Heart left ventricle (tissue), 16 donors: ENCODE results near the gene ARHGAP30. TPM values are rescaled to one million over a fixed set of nuclear protein-coding genes. Genes with fewer than 3 reads are reported as not detected.

Experiments used
- ATAC-seq, 4 donors: fragments of 200-7000 bp; cut with Tn5 transposase; one replicate each; pipeline ENCODE4 v1.9.1; 2020 to 2022; ENCODE audit warnings: moderate library complexity in 4 of 4, mild to moderate bottlenecking in 3 of 4, moderate number of reproducible peaks in 1 of 4
- DNase-seq, 5 donors: peaks; one replicate each; pipeline ENCODE4 v3.0.0-alpha.2; 2020
- H3K27ac ChIP-seq, 12 donors: fragments of 200-600 bp; sonication (generic) in 4 of 12; one replicate each; pipeline versions ENCODE4 v1.5.0 to v1.8.0; 2016 to 2022; ENCODE audit warnings: mild to moderate bottlenecking in 2 of 12
- H3K27me3 ChIP-seq, 9 donors: fragments of 200-600 bp; sonication (generic) in 2 of 9; one replicate each; pipeline versions ENCODE4 v1.5.1 to v1.8.0; 2016 to 2022; ENCODE audit warnings: mild to moderate bottlenecking in 3 of 9
- H3K36me3 ChIP-seq, 9 donors: fragments of 200-600 bp; sonication (generic) in 2 of 9; one replicate each; pipeline versions ENCODE4 v1.5.0 to v1.8.0; 2018 to 2022; ENCODE audit warnings: mild to moderate bottlenecking in 2 of 9
- H3K4me1 ChIP-seq, 12 donors: fragments of 200-600 bp; sonication (generic) in 4 of 12; one replicate each; pipeline versions ENCODE4 v1.5.0 to v1.8.0; 2016 to 2022; ENCODE audit warnings: mild to moderate bottlenecking in 3 of 12
- H3K4me3 ChIP-seq, 12 donors: fragments of 200-600 bp; sonication (generic) in 4 of 12; one replicate each; pipeline versions ENCODE4 v1.5.0 to v1.8.0; 2017 to 2022; ENCODE audit warnings: mild to moderate bottlenecking in 9 of 12, moderate library complexity in 4 of 12
- H3K9me3 ChIP-seq, 12 donors: fragments of 200-600 bp; sonication (generic) in 4 of 12; one replicate each; pipeline versions ENCODE4 v1.5.0 to v1.8.0; 2016 to 2022; ENCODE audit warnings: mild to moderate bottlenecking in 1 of 12
- CTCF ChIP-seq, 12 donors: fragments of 200-600 bp; sonication (generic) in 4 of 12; IDR thresholded peaks; one replicate each; pipeline versions ENCODE4 v1.5.0 to v1.8.0; 2018 to 2022; ENCODE audit warnings: antibody characterized with exemption in 12 of 12, mild to moderate bottlenecking in 5 of 12
- POLR2A ChIP-seq, 2 donors: fragments of 450-650 bp; IDR thresholded peaks; one replicate each; pipeline ENCODE4 v1.6.1; 2017; ENCODE audit warnings: antibody characterized with exemption in 2 of 2, mild to moderate bottlenecking in 2 of 2, moderate library complexity in 2 of 2
- WGBS, 4 donors: extraction: QIAGEN DNeasy Blood & Tissue Kit in 2 of 4; methylation state at CpG; one replicate each; pipeline versions ENCODE4 v1.1.5 to v1.1.7; 2013 to 2018; 5-methylcytosine and 5-hydroxymethylcytosine counted together
- intact Hi-C, 10 donors: fragments of 100-400 bp; cut with DNase I; formaldehyde crosslinking; loops; one replicate each; pipeline versions ENCODE4 v1.11.1 to v1.14.2; 2022
- polyA plus RNA-seq, 2 donors: library from polyadenylated mRNA; stranded (reverse); fragments of 200-250 nt; gene quantifications; one replicate each; pipeline ENCODE4 v1.2.3, GENCODE V29; 2013
- total RNA-seq, 9 donors: library from RNA; depleted of rRNA in 2 of 9; stranded (reverse); fragments of >200 nt in 2 of 9; fragmentation: NEBNext Ultra II Directional in 3 of 9; extraction: Animal tissue kit (Norgen Biotek cat#: 25700) in 3 of 9; gene quantifications; one replicate each; pipeline versions ENCODE4 v1.1.0 to v1.2.4, GENCODE V29; 2016 to 2023
- donor health status: ischemic (EF 13 %, LVEDD 7.1; RV severe dilation, severe dysfunction).
- donor health status: healthy with polysubstance abuse.
- donor health status: DM: no; HTN: yes; CAD: no.
- donor health status: DM: no; HTN: no; CAD: no.
- donor health status: ischemic (EF 25% LVEDD 6.9; RV normal size, moderate dysfunction).
- donor health status: ischemic (EF 25% LVEDD 5.7; RV mildly dilated, moderate dysfunction).
- donor health status: healthy.
- donor health status: DM: yes; HTN: yes; CAD: no.
- donor health status: ischemic (EF 35%, LVEDD 5.7; RV mildly dilated, moderate dysfunction).
- donor health status: nonischemic (EF 11% LVEDD 7.7; RV severe dilation, severe dysfunction).
- donor health status: DM: yes; HTN: yes; CAD: no.
- donor health status: PGD.
- donor health status: ischemic (EF 29% LVEDD 5.4; RV normal size, mild dysfunction).
- donor health status: nonischemic (EF 23%, LVEDD 6.1; RV moderate dilation, normal function).

Gene ARHGAP30
- total and polyA plus RNA-seq, 11 donors: 1.3 to 32.2 (median 2.1) TPM

GRCh38 chr1:161046605-161047228 is 23.0 kb downstream of the ARHGAP30 start:
- no peak for TF ChIP-seq CTCF (IDR thresholded peaks at IDR 0.05)
- TF ChIP-seq POLR2A (IDR thresholded peaks at IDR 0.05): no peak
- peaks cover 0 to 54% (median 16%) of the 10 kb centered on the region in 9 donors for H3K36me3 ChIP-seq
- WGBS, 4 donors: 71 to 77% (median 73%) methylated on average over 2 of the region's 2 CpGs
- no peaks in the 10 kb centered on the region for H3K27me3 ChIP-seq
- peak overlapping the region in 11 of 12 donors; percentile 69 to 99 (median 83) for H3K4me3 ChIP-seq
- no peaks in the 10 kb centered on the region for H3K9me3 ChIP-seq
- H3K27ac ChIP-seq: peak overlapping the region; percentile 87 to 98 (median 96)
- DNase-seq (no peak), ATAC-seq (no peak)
- H3K4me1 ChIP-seq: peaks cover 0 to 46% (median 15%) of the 10 kb centered on the region in 12 donors
- intact Hi-C loops: loop anchor here in 7 of 10 donors (1.0 to 10.0 kb wide), 6 partner anchors 49 to 88 kb away; partner anchors contain the start of genes DEDD (in 4 of the 7) and KLHDC9 (in 1 of the 7)

- Histone ChIP-seq H3K36me3 (peaks cover 0 to 54% (median 23%) of the 10 kb centered on the region in 9 donors), H3K27ac (peak within 1 kb of the TSS; percentile 87 to 98 (median 96)), H3K27me3 (no peaks in the 10 kb centered on the region), H3K9me3 (no peaks in the 10 kb centered on the region), H3K4me3 (peak within 1 kb of the TSS; percentile 69 to 99 (median 82)), H3K4me1 (peaks cover 0 to 46% (median 15%) of the 10 kb centered on the region in 12 donors)
- peak; percentile 93 to 96 (median 94) for DNase-seq
- 0 to 1% (median 0%) methylated on average over 25 to 29 of the region's 29 CpGs for WGBS, 4 donors
- intact Hi-C loops: loop anchor here in 7 of 10 donors (1.0 to 10.0 kb wide), 9 partner anchors 25 to 89 kb away; partner anchors contain the start of genes DEDD (in 4 of the 7), F11R (in 2 of the 7), KLHDC9 (in 2 of the 7) and NIT1 (in 1 of the 7)
- peak; percentile 97 to 98 (median 98) for ATAC-seq
- TF ChIP-seq CTCF (IDR thresholded peaks at IDR 0.05) (peak in 1 of 12 donors; percentile 8), POLR2A (IDR thresholded peaks at IDR 0.05) (peak; percentile 18 to 67)
Measured at GRCh38 chr1:161045736-161046604, 23.7 kb downstream of the ARHGAP30 start, which contains the start of gene USF1. USF1 (minus strand) TSS chr1:161045977; CDS start chr1:161043275, 2,702 bp downstream.

- 0 to 1% (median 1%) methylated on average over 28 to 48 of the region's 48 CpGs for WGBS, 4 donors
- H3K4me1 ChIP-seq: peaks cover 0 to 46% (median 15%) of the 10 kb centered on the region in 12 donors
- DNase-seq (peak; percentile 68 to 84 (median 79)), ATAC-seq (peak; percentile 56 to 78 (median 68))
- H3K4me3 ChIP-seq: peak overlapping the region; percentile 69 to 99 (median 82)
- TF ChIP-seq CTCF (IDR thresholded peaks at IDR 0.05) (no peak), POLR2A (IDR thresholded peaks at IDR 0.05) (peak in 1 of 2 donors; percentile 12)
- peak overlapping the region; percentile 87 to 98 (median 96) for H3K27ac ChIP-seq
- no peaks in the 10 kb centered on the region for H3K9me3 ChIP-seq
- H3K36me3 ChIP-seq: peaks cover 0 to 54% (median 32%) of the 10 kb centered on the region in 9 donors
- intact Hi-C loops: loop anchor here in 9 of 10 donors (1.0 to 10.0 kb wide), 7 partner anchors 24 to 90 kb away; partner anchors contain the start of genes DEDD (in 3 of the 9), F11R (in 2 of the 9), KLHDC9 (in 2 of the 9) and NIT1 (in 1 of the 9)
- no peaks in the 10 kb centered on the region for H3K27me3 ChIP-seq
Measured at GRCh38 chr1:161044908-161045735, 24.6 kb downstream of the ARHGAP30 start.
